ENCODE results near the gene TMIGD3.

- TF ChIP-seq POLR2A (IDR thresholded peaks at IDR 0.05), result no peak
- TF ChIP-seq CTCF (IDR thresholded peaks at IDR 0.05), result no peak
Observed at GRCh38 chr1:111491070-111491469, 12.4 kb downstream of the TMIGD3 start.

Data from prostate gland (tissue), 2 donors.